ENCODE results near the gene MS4A18.
"Not testable (repeated sequence)": the region's sequence is repeated elsewhere in the genome, so short reads cannot be mapped to it uniquely, and the experiment has no call there.

GRCh38 chr11:60678231-60678630, 46.3 kb upstream of the MS4A18 start:
- not testable (repeated sequence) for TF ChIP-seq POLR2A, POLR2AphosphoS5, TAF1, POU2F2, SPI1 (IDR thresholded peaks at IDR 0.05; ENCODE audit: low read depth, low read length)

All from GM12891 (cell line).